Right lung (tissue), 5 donors: ENCODE measurements around the gene SREBF1. TPM values are rescaled to one million over a fixed set of nuclear protein-coding genes. Genes with fewer than 3 reads are reported as not detected.
A peak's percentile ranks its signal among the peaks of the same experiment; 100 is the strongest.
"Not testable (repeated sequence)": the region's sequence is repeated elsewhere in the genome, so short reads cannot be mapped to it uniquely, and the experiment has no call there.

Experiments used
- DNase-seq, 2 donors: peaks; one replicate each; pipeline ENCODE4 v3.0.0-alpha.2; 2013
- polyA plus RNA-seq, 5 donors: library from polyadenylated mRNA; unstranded; fragments of 120-200 nt; gene quantifications; one replicate each; pipeline versions ENCODE4 v1.2.1 to v1.2.3, GENCODE V29; 2013; ENCODE audit warnings: inconsistent platforms in 1 of 5, low replicate concordance in 1 of 5; ENCODE audit not compliant: insufficient read length in 5 of 5, insufficient read depth in 1 of 5

Gene SREBF1
- polyA plus RNA-seq, 5 donors = 26.9 to 59.0 (median 32.6) TPM

GRCh38 chr17:17812211-17813054 lies 24.4 kb downstream of the SREBF1 start:
- peak in 1 of 2 donors; percentile 71 for DNase-seq

- DNase-seq = peak; percentile 74 to 79
Measured at GRCh38 chr17:17811381-17812210, 25.2 kb downstream of the SREBF1 start.

DNA sequence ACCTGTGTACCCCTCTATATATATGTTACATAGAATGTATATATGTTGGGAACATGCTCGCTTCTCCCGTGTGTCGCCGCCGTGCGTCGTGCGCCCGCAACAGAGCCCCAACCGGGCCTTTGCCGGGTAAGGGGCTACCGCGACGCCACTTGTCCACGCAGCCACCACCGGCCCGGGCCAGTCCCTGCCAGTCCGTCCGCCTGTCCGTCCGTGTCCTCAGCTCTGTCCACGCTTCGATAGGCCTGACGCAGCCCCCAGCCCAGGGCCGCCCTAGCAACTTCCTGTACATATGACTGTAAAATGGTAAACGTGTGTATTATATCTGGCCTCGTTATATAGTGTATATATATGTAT lies 25.9 kb downstream of the SREBF1 start:
- DNase-seq = no peak

DNA sequence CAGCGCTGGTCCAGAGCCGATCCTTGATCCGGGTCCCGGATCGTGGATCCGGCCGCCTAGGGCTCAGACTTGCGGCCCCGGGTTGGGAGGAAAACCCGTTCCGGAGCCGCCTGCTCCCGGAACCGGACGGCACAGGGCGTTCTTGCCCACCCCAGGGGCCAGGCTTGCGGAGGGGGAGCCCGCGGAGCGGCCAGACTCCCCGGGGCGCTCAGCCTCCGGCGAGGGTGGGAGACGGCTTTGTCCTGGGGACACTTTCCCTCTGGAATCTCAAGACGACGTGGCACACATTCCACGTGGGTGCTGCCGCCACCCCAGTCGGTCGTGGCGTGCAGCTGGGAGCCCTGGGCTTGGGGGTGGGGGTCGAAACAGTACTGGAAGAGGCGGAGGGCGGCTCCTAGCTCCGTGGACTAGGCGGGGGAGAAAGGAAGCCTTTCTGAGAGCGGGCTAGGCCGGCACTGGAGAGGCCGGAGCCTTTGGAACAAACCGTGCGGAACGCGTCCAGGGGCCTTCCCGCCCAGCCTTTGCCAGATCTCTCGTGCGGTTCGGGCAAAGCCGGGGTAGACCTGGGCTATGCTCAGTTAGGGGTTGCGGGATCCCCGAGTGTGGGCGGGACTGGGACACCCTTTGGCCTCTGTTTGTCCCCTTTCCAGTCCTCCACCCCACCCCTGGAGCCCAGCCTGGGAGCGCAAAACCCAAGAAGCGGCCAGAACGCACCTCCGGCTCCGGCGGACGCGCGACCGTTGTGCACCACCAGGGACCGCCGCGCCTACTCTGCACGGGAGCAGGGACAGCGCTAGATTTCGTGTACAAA lies 26.5 kb downstream of the SREBF1 start:
- DNase-seq = peak in 1 of 2 donors; percentile 57

DNA sequence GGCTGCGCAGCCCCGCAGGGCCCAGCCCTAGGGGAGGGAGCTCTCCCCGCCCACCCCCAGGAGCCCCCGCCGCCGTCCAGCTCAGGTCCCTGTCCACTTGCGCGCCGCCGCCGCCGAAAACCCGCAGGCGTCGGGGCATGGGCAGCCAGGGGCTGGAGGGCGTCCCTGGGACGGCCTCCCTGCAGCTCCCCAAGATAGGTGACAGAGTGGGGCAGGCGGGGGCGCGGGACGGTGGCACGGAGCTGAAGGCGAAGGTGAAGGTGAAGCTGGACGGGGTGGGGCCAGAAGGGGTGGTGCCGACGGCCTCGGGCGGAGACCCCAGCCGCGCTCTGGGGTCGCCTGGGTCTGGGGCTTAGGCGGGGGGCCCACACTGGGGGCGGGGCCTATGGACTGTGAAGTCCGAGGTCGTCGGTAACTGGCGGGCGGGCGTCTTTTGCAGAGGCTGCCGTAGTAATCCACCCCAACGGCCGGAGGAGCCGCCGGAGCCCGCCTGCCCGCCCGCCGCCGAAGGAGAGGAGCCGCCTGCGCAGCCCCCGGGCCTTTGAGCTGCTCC lies 27.2 kb downstream of the SREBF1 start:
- no peak for DNase-seq

GRCh38 chr17:17808706-17809432 lies 27.9 kb downstream of the SREBF1 start:
- DNase-seq = no peak

DNA sequence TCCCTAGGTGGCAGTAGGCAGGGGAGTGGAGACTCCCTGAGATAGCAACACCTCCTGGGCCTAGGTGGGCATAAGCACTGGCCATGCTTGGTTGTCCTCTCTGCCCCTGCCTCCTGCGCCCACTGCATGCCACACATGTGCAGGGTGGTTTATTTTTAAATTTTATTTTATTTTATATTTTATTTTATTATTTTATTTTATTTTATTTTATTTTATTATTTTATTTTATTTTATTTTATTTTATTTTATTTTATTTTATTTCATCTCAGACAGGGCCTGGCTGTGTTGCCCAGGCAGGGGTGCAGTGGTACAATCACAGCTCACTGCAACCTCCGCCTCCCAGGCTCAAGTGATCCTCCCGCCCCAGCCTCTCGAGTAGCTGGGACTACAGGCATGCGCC lies 28.6 kb downstream of the SREBF1 start:
- DNase-seq = not testable (repeated sequence)

DNA sequence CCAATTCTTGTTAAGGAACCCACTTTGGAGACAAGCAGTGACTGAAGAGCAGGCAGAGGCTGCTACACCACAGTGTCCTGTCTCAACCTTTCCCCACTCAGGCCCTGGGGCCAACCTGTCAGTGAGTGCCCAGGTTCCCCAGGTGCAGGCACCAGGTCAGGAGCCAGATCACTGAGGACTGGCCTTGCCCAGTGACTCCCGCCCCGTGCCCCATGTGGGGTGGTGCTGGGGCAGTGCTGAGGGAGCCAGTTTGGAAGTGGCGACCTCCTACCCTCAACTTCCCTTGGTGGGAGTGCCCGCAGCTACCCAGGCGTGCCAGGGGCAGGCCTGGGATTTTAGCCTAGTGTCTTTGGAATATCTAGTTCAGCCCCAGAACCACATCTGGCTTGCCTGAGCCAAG lies 29.3 kb downstream of the SREBF1 start:
- no peak for DNase-seq

- DNase-seq = no peak
Measured at GRCh38 chr17:17806611-17807274, 30.0 kb downstream of the SREBF1 start.

- DNase-seq = no peak
Measured at GRCh38 chr17:17806035-17806434, 30.8 kb downstream of the SREBF1 start.

DNA sequence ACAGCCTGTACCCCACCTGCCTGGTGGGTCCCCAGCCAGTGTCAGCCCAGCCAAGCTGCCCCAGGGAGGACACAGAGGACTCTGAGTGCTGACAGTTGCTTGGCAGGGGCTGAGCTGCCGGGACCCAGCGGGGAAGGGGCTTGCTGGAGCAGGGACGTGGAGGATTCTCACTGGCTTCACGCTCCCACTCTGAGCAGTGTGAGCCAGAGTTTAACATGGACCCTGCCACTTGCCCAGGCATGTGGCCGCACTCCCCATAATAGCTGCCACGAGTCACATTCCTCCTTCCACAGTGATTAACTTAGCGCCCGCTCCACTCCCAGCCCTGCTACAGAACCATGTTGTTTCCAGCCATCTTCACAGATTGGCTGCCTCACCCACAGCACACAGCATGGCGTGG lies 31.2 kb downstream of the SREBF1 start:
- DNase-seq = no peak

DNA sequence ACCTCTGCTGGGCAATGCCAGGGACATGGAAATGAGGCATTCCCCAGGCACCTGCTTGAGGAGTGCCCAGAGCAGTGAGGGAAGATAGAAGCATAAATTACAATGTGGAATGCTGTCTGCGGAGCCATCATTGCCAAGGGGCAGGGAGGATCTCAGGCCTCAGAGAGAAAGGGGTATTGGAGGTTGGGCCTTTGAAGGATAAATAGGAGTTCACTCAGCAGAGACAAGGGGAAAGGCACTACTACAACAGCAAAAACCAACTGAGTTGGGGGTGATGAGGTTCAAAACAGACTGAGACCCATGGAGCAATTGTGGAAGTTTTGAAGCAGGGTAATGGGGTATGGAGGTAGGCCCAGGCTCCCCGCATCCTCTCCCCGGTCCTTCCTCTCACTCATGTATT lies 32.8 kb downstream of the SREBF1 start:
- DNase-seq = no peak

DNA sequence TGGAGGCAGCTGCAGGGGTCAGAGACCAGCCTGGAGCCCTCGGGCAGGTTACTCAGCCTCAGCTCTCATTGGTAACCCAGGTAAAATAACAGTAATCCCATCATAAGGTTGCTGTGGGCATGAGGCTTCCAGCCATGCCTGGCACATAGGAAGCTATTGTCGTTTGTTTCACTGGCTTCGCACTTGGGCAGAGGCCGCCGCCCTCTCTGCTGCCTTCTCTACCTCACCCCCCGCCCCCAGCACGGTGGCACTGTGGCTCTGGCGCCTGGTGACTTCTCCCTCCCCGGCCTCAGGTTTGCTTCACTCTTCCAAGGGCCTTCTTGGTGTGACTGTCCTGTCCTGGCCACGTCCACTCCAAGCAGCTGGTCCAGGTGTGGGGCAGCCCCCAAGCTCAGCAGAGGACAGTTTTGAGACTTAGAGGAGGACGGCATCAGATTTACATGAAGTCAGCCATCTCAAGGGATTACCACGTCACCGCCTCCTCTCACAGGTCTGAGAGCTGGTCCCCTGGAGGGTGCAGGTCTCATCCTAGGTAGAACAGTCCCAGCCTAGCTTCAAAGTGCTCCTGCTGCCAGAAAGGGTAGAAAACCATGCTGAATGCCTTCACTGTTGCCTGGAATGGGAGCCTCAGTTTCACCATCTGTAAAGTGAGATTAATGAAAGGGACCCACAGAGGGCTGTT lies 34.8 kb downstream of the SREBF1 start:
- DNase-seq = no peak

DNA sequence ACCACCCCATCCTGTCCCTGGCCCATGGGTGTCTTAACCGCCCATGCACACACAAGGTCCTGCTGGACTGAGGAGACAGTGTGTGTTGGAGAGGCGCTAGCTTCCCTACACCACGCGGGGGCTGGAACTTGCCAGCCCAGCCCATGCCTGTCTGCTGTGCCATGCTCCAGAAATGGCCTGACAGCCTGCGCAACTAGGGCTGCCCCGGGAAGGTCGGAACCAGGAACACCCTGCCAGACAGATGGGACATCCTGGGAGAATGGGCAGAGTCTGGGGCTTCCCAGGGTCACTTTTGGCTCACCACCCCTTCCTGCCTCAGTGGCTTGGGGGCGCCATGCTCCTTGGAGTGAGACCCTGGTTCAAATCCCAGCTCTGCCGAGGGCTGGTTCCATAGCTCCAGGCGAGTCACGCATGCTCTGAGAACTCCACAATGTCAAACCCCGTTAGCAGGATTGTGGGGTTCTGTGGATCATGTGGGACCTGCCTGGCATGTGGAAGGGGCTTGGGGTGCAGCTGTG lies 36.2 kb downstream of the SREBF1 start:
- DNase-seq = no peak

- no peak for DNase-seq
Measured at GRCh38 chr17:17798573-17799255, 38.1 kb downstream of the SREBF1 start.

- no peak for DNase-seq
Measured at GRCh38 chr17:17798010-17798556, 38.7 kb downstream of the SREBF1 start.

- DNase-seq = no peak
Measured at GRCh38 chr17:17797119-17797809, 39.5 kb downstream of the SREBF1 start.

DNA sequence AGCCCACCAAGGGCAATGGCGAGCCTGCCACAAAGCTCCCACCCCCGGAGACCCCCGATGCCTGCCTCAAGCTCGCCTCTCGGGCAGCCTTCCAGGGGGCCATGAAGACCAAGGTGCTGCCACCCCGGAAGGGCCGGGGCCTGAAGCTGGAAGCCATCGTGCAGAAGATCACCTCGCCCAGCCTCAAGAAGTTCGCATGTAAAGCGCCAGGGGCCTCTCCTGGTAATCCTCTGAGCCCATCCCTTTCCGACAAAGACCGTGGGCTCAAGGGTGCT lies 40.1 kb downstream of the SREBF1 start:
- DNase-seq = no peak
